HG03469 (cell line): ENCODE measurements around the gene CELA1.

Source experiments
- ATAC-seq: cut with Tn5 transposase; IDR thresholded peaks from one replicate; pipeline ENCODE4 v1.9.1; 2021; ENCODE audit warnings: mild to moderate bottlenecking, moderate library complexity, moderate number of reproducible peaks; ENCODE audit not compliant: unreplicated experiment

CELA1 gene

DNA sequence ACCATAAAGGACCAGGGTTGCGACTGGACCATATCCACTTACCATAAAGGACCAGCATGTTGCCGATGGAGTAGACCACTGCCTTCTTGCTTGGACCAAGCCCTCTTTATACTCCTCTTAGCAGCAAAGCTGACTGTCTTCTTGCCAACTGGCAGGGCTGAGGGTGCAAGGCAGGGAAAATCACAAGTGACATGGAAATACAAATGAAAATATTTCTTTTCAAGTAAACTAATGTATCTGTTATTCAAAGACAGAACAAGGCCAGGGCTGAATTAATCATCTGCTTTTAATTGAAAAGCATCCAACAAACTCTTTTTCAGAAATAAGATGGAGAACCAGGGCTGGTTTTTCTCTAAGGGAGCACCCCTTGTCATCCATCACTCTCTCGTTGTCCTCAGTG, at the start of gene CELA1:
CELA1 (minus strand) TSS at position 99 of the 400 bp plus-strand sequence; CDS start at position 58, 41 bp downstream.
- no peak for ATAC-seq

DNA sequence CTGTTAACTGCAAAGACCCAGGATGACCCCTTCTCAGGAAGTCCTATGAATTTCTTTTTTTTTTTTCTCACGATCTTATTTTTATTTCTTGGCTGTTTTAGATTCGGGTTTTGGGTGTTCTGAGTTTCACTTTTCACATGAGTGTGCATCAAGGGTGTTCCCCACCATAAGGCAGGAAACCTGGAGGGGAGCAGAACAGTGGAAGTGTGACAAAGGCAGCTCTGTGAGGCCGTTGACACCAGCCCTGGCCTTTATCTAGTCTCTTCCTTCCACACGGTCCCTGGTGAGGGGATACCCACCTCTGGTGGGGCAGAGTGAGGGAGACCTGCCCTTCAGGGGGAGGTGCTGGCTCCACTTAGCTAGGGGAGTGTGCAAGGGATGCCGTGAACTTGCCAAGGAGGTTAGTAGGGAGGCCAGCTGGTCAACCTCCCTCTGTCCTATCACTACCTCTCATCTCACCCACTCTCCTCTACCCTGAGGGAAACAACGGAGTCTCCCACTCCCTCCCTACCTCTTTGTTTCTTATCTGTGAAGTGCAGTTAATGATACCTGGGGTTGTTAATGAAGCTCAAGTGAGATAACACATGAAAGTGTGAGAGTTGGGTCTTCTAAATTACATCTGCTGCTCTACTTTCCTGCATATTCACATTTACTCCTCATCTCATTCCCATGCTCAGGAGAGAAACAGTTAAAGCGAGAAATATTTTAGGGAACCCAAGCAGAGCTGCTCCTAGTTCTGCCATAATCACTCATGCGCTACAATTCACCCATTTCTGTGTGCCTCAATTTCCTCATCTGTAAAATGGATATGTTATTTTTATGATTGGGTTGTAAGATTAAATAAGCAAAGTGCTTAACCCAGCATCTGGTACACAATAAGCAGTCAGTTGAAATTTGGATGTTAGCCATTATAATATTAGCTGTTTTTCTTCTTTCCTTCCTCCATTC, 49.1 kb upstream of the CELA1 start:
- ATAC-seq: peak; percentile 37

DNA sequence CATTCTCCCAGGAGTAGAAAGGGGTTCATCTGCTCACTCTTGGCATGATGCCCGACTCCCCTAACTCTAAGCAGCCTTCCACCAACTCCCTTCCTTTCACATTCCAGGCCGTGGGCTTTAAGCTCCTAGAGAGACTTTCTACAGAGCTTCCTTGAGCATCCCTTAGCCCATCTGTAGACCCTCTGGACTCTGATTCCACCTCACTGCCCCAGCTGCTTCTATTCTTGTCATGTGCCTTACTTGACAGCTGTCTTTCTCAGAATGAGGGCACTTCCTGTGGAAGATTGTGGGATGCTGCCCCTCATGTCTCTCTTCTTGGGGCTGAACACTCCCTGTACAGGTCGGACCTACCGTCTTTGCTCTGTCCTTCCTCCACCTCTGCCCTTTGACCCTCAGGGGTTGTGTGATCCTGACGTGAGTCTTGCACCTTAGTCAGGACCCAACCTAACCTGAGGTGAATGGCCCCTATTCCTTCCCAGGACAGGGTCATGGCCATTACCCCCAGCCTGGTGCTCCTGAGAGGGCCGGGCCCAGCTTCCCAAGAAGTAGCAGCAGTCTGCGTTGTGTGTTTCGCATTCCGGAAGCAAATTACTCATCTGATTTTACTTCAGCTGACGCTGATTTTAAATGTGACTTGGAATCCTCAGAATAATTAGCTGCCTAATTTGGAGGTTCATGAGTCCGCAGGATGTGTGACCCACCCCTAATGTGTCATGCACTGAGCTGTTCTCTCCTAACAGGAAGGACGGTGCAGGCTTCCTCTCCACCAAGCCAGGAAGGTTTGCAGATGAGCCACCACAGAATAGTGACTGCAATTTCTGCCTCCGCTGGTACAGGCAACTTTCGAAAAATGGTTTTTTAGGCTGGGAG, 47.4 kb upstream of the CELA1 start:
- ATAC-seq: no peak

DNA sequence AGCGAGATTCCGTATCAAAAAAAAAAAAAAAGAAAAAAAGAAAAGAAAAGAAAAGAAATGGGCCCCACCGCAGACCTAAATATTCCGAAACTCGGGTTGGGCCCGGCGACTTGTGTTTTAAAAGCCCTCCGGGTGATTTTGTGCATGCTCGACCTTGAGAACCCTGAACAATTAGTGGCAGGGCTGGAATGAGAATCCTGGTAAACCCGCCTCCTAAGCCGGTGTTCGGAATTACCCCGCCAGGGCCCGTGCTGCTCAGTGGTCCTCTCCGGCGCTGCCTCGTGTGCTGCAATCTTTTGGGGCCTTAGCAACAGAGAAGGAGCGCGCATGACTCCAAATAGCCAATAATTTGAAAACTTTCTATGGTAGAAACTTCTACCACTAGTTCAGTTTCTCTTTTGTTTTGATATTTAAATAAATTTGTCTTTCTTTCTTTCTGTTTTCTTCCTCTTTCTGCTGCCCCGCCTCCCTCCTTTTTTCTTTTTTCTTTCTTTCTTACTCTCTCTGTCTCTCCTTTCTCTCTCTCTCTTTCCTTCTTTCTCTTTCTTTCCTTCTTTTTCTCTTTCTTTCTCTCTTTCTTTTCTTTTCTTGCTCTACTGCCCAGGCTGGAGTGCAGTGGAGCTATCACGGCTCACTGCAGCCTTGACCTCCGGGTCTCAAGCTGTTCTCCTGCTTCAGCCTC, 46.2 kb upstream of the CELA1 start:
- no peak for ATAC-seq

DNA sequence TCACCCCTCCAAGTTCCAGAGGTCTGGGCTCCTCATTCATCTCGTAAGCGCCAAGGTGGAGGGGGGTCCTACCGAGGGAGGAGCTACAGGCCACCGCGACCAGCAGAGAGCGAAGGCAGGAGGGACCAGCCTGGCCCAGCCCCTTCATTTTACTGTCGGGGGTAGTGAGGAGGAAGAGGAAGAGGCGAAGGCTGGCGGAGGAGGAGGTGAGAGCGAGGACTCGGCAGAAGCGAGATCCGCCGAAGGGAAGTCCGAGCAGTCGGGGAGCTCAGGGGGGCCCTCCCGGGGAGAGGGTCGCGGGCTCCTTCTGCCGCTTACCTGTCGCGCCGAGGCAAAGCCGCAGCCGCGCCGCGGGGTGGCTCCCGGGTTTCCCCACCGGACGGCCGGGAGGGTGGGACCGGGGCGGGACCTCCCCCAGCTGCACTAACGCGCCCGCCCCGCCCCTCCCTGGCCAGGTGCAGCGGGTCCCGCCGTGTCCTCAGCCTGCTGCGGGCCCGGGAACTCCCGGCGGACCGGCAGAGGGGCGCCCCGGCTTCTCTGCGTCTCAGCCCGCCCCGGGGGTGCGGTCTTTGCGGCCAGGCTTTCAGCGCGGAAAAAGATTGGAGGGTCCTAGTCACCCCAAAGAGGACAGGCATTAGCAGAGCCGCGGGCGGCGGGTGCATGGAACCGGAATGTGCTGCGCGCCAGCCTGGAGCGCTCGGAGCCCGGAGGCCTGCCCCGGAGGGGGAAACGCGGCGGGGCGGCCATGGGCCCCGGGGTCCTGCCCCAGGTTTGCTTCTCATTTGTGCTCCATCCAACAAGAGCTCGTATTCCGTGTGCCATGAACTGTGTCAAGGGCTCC, 45.0 kb upstream of the CELA1 start, which contains the start of gene GALNT6:
GALNT6 (minus strand) TSS at position 124 of the 841 bp plus-strand sequence. CDS start 11,625 bp downstream, outside the sequence.
- ATAC-seq: no peak

DNA sequence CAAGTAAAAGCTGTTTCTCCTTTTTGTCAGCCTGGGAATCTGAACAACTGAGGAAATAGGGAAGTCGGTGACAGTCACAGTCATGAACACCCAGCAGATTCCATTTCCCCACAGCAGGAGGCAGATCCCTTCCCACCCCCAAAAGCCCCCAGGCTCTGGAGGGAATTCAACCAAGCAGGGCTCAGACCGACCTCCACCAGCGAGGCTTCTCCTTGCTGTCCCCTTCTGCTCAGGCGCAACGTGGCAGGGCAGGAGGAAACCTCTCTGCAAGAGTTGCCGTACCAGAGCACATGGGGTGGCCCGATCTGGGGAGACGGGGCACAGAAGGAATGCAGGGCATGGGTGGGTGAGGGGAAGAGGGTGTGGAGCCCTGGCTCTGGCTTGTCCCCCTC, 44.4 kb upstream of the CELA1 start:
- no peak for ATAC-seq

DNA sequence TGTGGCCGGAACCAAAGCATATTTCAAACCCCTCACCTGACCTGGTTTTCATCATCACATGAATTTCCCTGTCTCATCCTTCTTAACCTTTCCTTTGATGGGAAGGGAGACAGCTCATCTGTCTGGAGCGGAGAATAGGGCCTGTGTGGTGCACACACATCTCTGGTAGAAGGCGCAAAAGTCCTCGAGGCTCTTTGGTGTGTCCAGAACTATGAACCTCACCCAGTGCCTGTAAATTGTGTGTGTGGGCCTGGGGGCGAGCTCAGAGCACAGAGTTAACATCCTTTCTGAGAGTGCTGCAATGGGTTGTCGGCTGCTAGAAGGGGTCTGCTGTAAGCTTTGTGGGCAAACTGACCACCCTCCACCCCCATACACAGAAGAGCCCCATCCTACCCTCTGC, 44.0 kb upstream of the CELA1 start:
- no peak for ATAC-seq

DNA sequence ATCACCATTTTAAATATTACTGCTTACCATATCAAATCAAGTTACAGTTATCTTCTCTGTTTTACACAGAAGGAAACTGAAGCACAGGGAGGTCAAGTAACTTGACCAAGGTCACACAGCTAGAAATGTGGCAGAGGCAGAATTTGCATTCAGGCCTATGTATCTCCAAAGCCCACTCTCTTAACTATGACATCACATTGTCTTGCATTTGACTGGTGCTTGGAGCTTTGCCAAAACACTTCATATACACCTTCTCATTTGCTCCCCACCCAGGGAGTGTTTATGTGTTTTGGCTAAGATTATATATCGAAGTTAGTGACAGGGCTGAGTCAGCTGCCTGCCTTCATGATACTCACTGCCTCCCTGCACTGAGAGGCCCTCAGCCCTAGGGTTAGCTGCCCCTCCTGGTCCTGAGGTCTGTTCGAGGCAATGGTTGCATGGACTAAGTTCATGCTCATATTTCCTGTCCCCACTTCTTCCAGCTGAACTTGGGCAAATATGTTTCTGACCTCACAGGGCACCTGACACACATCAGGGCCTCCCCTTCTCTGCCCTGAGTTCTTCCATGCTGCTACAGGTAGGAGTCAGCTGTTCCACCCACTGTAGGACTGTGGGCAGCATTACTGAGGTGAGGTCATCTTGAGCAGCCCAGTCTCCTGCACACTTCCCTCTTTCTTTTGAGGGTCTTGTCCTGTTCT, 43.0 kb upstream of the CELA1 start:
- no peak for ATAC-seq

DNA sequence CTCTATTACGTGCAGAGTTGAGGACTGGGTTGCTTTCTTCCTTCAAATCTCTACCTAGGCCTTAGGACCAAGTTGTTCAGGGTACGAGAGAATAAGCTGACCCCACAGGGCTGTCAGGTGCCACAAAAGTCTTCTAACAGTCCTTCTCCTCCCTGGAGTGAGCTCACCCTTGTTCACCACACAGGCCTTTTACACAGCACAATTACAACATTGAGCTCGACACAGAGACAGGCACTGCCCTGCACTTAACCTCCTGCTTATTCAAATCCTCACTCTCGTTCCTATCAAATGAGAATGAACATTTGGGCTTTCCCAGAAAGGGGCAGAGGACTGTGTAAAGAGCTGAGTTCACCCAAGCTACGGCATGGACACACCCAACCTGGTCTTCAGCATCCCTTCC, 42.4 kb upstream of the CELA1 start:
- ATAC-seq: no peak

DNA sequence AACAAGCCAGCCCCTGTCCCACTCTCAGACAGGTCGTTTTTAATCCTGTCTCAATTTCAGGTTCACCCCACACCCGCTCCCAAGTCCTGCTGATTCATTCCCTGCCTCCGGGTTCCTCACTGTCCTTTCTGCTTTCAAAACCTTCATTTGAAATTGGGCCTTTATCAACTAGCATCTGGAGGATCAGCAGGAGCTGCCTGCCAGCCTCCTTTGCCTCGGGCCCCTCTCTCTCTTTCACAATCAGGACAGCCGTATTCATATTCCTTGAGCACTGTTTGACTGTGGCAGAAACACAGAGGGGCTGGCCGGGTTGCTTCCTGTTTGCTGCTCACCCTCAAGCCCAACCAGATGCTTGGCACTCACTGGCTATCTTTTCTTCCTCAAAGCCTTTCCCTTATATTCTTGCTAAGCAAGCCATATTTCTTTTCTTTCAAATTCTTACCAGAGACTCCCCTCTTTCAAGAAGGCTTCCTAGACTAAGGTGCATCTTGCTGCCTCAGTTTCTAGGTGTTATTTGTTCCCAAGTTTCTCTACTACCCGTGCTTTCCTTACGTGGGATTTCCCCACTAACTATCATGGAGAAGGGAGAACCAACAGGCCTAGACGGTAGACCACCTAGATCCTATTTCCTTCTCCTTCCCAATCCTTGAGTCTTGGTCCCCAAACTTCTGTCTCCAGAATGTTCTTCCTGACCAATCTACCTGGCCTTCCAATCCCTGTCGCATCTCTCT, 41.8 kb upstream of the CELA1 start:
- no peak for ATAC-seq

DNA sequence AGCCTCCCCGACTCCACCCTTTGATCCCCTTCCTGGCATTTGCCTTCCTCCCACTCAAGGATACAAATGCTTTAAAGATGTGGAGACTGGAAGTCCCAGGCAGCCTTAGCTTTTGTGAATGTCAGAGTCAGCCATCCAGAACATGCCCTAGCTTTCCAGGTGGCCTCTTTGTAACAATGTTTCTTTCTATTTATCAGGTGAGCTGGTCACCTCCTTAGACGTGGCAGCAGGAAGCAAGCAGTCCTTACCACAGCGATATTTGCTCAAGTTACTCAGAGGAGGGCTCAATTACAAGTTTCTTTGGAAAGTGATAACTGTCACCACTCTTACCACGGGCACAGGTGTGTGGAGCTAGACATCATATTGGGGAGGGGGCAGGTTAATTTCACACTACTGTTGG, 39.9 kb upstream of the CELA1 start:
- ATAC-seq: no peak

DNA sequence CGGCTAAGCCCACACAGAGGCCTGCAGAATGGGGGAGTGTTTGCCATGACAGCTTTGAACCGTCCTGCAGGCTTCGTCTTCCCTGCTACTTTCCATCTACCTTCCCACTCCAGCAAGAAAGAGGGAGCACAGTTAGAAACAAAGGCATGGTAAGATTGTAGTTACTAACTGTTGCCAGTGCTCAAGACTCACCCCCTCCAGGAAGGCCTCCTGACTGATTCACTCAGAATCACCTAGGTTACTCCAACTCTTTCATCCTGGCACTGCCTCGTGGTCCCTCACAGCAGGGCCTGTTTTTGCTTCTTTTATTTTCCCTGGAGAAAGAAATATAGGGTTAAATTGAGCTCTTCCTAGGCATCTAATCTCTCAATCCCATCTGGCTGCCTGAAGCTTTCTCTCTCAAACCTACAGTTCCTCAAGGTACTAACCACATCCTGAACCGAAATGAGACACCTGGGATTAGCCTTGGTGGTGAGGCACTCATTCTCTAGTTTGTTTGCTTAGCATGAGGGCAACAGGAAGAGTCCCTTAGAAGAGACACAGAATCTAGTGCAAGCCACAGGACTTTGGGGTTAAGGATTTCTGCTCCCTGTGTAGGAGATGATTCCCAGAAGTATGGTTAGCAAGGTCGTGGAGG, 36.9 kb upstream of the CELA1 start:
- no peak for ATAC-seq

DNA sequence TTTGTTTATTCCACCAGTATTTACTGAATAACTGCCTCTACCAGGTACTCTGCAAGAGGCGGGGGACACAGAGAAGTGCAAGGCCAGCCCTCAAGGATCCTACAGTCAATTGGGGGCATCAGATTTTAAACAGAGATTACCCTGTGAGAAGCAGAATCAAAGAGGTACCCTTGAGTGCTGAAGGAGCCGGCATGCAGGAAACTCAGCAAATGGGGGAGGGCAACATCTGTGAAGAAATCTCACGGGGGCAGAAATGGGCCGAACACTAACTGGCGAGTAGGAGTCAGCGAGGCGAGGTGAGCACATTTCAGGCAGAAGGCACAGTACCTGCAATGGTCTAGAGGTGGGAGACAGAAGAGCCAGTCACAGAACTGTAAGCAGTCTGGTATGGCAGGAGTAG, 35.7 kb upstream of the CELA1 start:
- no peak for ATAC-seq

DNA sequence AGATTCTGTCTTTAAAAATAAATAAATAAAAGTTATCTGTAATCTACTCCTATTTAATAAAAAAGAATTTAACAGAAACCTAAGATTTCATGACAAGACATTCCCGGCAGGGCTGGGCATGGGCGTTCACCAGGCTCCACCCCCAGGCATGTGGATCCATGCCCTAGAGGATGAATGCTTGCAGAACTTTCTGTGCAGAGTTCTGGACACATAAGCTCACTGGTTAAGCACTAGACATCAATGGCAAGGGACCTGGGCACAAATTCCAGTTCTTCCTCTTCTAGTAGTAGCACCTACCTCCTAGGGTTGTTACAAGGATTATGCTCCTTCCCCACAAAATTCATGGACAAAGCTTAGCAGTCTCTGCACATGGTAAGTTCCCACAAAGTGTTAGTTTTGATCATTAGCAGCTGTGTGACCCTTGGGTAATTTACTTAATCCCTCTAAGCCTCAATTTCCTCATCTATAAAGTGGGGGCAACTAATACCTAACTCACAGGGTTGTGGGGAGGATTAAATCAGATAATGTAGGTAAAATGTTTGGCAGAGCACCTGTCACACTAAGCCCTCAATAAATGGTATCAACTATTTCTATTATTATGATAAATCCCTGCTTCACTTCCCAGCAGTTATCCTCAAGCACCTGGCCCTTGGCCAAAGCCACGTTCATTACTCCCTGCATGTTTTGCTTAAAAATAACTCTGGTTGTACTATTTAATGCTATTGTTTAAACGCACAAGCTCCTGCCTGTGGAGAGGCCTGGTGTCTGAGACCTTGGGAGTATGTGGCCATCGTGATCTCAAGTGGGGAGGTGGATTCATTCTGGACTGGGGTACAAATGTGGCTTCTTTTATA, 35.0 kb upstream of the CELA1 start:
- no peak for ATAC-seq

DNA sequence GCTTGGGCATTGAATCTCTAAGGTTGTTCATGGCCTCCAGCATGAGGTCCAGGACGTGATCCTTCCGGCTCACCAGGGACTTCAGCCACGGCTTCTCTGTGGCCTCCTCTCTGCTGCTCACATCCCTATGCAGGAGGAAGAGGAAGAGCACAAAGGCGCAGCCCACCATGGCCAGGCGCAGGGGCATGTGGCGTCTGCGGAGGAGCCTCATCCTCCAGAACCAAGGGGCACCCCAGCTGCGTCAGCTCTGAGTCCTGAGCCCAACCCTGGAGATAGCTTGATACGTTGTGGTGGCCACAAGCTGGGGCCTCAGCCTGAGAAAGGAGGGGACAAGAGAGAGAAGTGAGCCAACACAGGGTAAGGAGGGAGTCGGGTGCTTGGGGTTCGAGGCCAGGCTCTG, 33.1 kb upstream of the CELA1 start:
- no peak for ATAC-seq

DNA sequence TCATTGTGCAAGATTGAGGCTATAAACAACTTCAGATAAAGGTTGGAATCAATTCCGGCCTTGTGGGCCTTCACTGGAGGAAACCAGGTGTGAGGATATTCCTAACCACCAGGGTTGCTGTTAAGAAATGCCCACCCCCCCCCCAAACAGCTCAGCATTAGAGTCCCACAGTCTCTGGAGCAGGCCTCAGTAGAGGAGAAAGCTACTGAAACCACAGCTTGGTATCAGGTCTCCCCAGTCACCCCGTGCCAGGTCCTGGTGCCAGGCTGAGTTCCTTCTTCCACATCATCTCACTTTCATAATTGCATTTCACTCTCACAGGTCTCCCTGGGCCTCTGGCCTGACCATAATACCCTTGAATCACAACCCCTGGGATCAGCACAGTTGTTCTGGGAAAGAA, 32.3 kb upstream of the CELA1 start:
- ATAC-seq: no peak
